ENCODE data around the gene SLC22A1. TPM values are rescaled to one million over a fixed set of nuclear protein-coding genes. Genes with fewer than 3 reads are reported as not detected.
"Not testable (repeated sequence)": the region's sequence is repeated elsewhere in the genome, so short reads cannot be mapped to it uniquely, and the experiment has no call there.

Gene SLC22A1
- total RNA-seq, 2 experiments from 2014 or later, result 0.14 to 0.89 TPM

DNA sequence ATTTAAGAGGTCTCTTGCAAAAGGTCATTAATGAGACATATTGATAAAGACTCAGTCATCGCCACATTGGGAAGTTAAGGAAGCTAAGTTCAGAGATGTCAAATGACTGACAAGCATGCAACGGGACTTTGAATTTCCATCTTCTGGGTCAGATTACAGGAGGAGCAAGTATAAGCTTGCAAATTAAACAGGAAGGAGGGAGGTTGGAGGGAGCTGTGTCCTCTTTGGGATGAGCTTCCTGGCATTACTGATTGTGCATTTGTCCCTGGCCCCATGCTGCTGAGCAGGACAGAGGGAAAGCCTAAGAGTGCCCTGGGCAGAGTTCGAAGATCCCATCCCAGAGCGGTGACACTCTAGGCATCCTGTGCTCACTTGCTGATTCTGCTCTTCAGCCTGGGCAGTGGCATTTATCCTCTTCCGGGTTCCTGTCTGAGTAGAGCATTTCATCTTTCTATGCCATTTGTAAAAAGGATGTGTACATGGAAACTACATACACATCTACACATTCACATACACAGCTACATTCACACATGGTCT lies 40.5 kb downstream of the SLC22A1 start:
- intact Hi-C loops (cut with DNase I, micrococcal nuclease), result no loop called here

DNA sequence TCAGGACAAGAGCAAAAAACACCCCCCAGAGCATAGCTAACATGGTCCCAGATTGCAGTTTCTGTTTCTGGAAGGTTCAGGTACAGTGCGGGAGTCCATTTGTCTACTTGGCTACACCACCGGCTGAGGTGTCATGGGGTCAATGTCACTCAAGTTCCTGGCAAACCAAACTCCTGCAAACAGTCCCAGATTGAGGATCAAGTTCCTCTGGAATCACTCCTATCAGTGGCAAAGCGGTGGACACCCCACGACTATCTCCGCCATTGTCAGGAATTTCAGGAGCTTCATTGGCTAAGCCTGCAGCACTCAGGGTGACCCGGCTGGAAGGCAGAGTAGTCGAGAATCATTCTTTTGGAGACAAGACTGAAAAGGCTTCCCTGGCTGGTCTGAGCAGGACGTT lies 41.8 kb downstream of the SLC22A1 start:
- CTCF ChIA-PET, result no interaction called here
- H3K9me3 Mint-ChIP-seq, result peaks cover 4% of the 10 kb centered on the region

More for the DNA sequence above, 40.5 kb downstream of the SLC22A1 start:
- TF ChIP-seq, protein P1, sequence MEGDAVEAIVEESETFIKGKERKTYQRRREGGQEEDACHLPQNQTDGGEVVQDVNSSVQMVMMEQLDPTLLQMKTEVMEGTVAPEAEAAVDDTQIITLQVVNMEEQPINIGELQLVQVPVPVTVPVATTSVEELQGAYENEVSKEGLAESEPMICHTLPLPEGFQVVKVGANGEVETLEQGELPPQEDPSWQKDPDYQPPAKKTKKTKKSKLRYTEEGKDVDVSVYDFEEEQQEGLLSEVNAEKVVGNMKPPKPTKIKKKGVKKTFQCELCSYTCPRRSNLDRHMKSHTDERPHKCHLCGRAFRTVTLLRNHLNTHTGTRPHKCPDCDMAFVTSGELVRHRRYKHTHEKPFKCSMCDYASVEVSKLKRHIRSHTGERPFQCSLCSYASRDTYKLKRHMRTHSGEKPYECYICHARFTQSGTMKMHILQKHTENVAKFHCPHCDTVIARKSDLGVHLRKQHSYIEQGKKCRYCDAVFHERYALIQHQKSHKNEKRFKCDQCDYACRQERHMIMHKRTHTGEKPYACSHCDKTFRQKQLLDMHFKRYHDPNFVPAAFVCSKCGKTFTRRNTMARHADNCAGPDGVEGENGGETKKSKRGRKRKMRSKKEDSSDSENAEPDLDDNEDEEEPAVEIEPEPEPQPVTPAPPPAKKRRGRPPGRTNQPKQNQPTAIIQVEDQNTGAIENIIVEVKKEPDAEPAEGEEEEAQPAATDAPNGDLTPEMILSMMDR (IDR thresholded peaks at IDR 0.05), result no peak
- Histone ChIP-seq H3K9me3 (ENCODE audit: control insufficient read depth in 1 of 2, insufficient read depth in 1 of 2, low read length in 2 of 2) (peaks cover 0 to 13% of the 10 kb centered on the region in 2 experiments), H3K4me1 (ENCODE audit: insufficient read depth, low read length) (no peaks in the 10 kb centered on the region), H3K27ac (ENCODE audit: low read depth in 1 of 2, low read length in 2 of 2) (no peak overlapping the region), H3K4me3 (ENCODE audit: low read length) (no peak overlapping the region), H3K27me3 (ENCODE audit: control insufficient read depth in 1 of 2, insufficient read depth in 2 of 2, low read length in 2 of 2) (no peaks in the 10 kb centered on the region), H3K36me3 (ENCODE audit: insufficient read depth, low read length) (no peaks in the 10 kb centered on the region)
- DNase-seq (no peak), ATAC-seq (ENCODE audit: poor library complexity) (no peak)
- no peaks in the 10 kb centered on the region for H3K4me1 Mint-ChIP-seq (ENCODE audit: low read depth)
- no peak overlapping the region for H3K27ac Mint-ChIP-seq
- no peaks in the 10 kb centered on the region for H3K36me3 Mint-ChIP-seq (ENCODE audit: low read depth)
- ChIA-PET CTCF (no interaction called here), POLR2A (no interaction called here)
- peaks cover 4% of the 10 kb centered on the region for H3K9me3 Mint-ChIP-seq
- H3K27me3 Mint-ChIP-seq, result peaks cover 6% of the 10 kb centered on the region
- no peak overlapping the region for H3K4me3 Mint-ChIP-seq

DNA sequence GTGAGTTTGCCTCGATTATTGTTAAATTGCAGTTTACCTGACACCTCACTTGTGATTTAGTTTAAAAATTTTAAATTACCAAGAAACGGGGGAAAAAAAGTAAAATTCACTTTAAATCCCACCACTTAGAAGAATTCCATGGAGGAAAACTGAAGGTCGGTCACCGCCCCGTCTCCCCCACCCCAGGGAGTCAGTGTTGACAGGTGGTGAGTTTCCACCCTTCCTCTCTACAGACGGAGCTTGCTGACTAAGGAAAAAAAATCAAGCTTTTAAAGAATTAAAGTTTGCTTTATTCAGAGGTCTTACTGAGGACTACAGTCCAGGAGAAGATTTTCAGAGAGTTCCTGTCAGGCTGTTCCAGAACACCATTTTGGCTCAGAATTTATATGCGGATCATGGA lies 42.3 kb downstream of the SLC22A1 start:
- DNase-seq, result no peak
- H3K4me1 ChIP-seq (ENCODE audit: insufficient read depth, low read length), result no peaks in the 10 kb centered on the region
- H3K27me3 ChIP-seq (ENCODE audit: control insufficient read depth in 1 of 2, insufficient read depth in 2 of 2, low read length in 2 of 2), result no peaks in the 10 kb centered on the region
- no peaks in the 10 kb centered on the region for H3K4me1 Mint-ChIP-seq (ENCODE audit: low read depth)
- CTCF ChIA-PET, result no interaction called here
- no peak for ATAC-seq (ENCODE audit: poor library complexity)
- H3K27me3 Mint-ChIP-seq, result peaks cover 12% of the 10 kb centered on the region
- H3K27ac Mint-ChIP-seq, result no peak overlapping the region
- no peaks in the 10 kb centered on the region for H3K36me3 Mint-ChIP-seq (ENCODE audit: low read depth)
- intact Hi-C loops (cut with DNase I, micrococcal nuclease), result no loop called here
- peaks cover 0 to 15% of the 10 kb centered on the region in 2 experiments for H3K9me3 ChIP-seq (ENCODE audit: control insufficient read depth in 1 of 2, insufficient read depth in 1 of 2, low read length in 2 of 2)
- POLR2A ChIA-PET, result no interaction called here
- no peak overlapping the region for H3K4me3 Mint-ChIP-seq
- no peak overlapping the region for H3K4me3 ChIP-seq (ENCODE audit: low read length)
- peaks cover 4% of the 10 kb centered on the region for H3K9me3 Mint-ChIP-seq
- H3K27ac ChIP-seq (ENCODE audit: low read depth in 1 of 2, low read length in 2 of 2), result no peak overlapping the region
- H3K36me3 ChIP-seq (ENCODE audit: insufficient read depth, low read length), result no peaks in the 10 kb centered on the region
- TF ChIP-seq, protein P1 (IDR thresholded peaks at IDR 0.05), result no peak

More for the DNA sequence above, 41.8 kb downstream of the SLC22A1 start:
- Histone ChIP-seq H3K36me3 (ENCODE audit: insufficient read depth, low read length) (no peaks in the 10 kb centered on the region), H3K4me3 (ENCODE audit: low read length) (no peak overlapping the region), H3K4me1 (ENCODE audit: insufficient read depth, low read length) (no peaks in the 10 kb centered on the region), H3K27ac (ENCODE audit: low read depth in 1 of 2, low read length in 2 of 2) (no peak overlapping the region), H3K9me3 (ENCODE audit: control insufficient read depth in 1 of 2, insufficient read depth in 1 of 2, low read length in 2 of 2) (peaks cover 0 to 15% of the 10 kb centered on the region in 2 experiments), H3K27me3 (ENCODE audit: control insufficient read depth in 1 of 2, insufficient read depth in 2 of 2, low read length in 2 of 2) (no peaks in the 10 kb centered on the region)
- Mint-ChIP-seq H3K27ac (no peak overlapping the region), H3K36me3 (ENCODE audit: low read depth) (no peaks in the 10 kb centered on the region), H3K4me1 (ENCODE audit: low read depth) (no peaks in the 10 kb centered on the region), H3K27me3 (peaks cover 12% of the 10 kb centered on the region), H3K4me3 (no peak overlapping the region)
- intact Hi-C loops (cut with DNase I, micrococcal nuclease), result no loop called here
- ATAC-seq (ENCODE audit: poor library complexity) (no peak), DNase-seq (no peak)
- TF ChIP-seq, protein P1 (IDR thresholded peaks at IDR 0.05), result no peak
- POLR2A ChIA-PET, result no interaction called here

DNA sequence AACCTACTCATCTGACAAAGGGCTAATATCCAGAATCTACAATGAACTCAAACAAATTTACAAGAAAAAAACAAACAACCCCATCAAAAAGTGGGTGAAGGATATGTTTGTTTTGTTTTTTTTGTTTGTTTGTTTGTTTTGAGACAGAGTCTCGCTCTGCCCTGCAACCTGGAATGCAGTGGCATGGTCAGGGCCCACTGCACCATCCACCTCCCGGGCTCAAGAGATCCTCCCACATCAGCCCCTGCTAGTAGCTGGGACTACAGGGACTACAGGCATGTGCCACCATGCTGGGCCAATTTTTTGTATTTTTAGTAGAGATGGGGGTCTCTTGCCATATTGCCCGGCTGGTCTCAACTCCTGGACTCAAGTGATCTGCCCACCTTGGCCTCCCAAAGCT lies 44.3 kb downstream of the SLC22A1 start:
- ATAC-seq (ENCODE audit: poor library complexity); H3K36me3 Mint-ChIP-seq (ENCODE audit: low read depth); H3K4me3 ChIP-seq (ENCODE audit: low read length); H3K27me3 ChIP-seq (ENCODE audit: control insufficient read depth in 1 of 2, insufficient read depth in 2 of 2, low read length in 2 of 2); CTCF ChIA-PET; H3K27ac ChIP-seq (ENCODE audit: low read depth in 1 of 2, low read length in 2 of 2); DNase-seq; POLR2A ChIA-PET; intact Hi-C loops (cut with DNase I, micrococcal nuclease); H3K36me3 ChIP-seq (ENCODE audit: insufficient read depth, low read length); H3K9me3 Mint-ChIP-seq; H3K4me3 Mint-ChIP-seq; H3K4me1 Mint-ChIP-seq (ENCODE audit: low read depth); H3K27ac Mint-ChIP-seq; H3K4me1 ChIP-seq (ENCODE audit: insufficient read depth, low read length): not testable (repeated sequence)
- H3K9me3 ChIP-seq (ENCODE audit: control insufficient read depth in 1 of 2, insufficient read depth in 1 of 2, low read length in 2 of 2), result peaks cover 0 to 15% of the 10 kb centered on the region in 2 experiments
- peaks cover 16% of the 10 kb centered on the region for H3K27me3 Mint-ChIP-seq

Measured in CD4-positive, alpha-beta T cell (primary cell).